Cerebellar cortex (tissue), 1 donor: ENCODE data around the gene CYP4F8.
A peak's percentile ranks its signal among the peaks of the same experiment; 100 is the strongest.
"Not testable (repeated sequence)": the region's sequence is repeated elsewhere in the genome, so short reads cannot be mapped to it uniquely, and the experiment has no call there.

ENCODE experiments used
- DNase-seq: peaks from one replicate; pipeline ENCODE4 v3.0.0-alpha.2; 2015; ENCODE audit warnings: low spot score

The CYP4F8 gene, protein sequence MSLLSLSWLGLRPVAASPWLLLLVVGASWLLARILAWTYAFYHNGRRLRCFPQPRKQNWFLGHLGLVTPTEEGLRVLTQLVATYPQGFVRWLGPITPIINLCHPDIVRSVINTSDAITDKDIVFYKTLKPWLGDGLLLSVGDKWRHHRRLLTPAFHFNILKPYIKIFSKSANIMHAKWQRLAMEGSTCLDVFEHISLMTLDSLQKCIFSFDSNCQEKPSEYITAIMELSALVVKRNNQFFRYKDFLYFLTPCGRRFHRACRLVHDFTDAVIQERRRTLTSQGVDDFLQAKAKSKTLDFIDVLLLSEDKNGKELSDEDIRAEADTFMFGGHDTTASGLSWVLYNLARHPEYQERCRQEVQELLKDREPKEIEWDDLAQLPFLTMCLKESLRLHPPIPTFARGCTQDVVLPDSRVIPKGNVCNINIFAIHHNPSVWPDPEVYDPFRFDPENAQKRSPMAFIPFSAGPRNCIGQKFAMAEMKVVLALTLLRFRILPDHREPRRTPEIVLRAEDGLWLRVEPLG

GRCh38 chr19:15614507-15615379 lies at the start of gene CYP4F8:
Gene CYP4F8, plus strand, starts transcription at chr19:15615218. Its CDS starts 399 bp downstream, at chr19:15615617.
- no peak for DNase-seq

DNA sequence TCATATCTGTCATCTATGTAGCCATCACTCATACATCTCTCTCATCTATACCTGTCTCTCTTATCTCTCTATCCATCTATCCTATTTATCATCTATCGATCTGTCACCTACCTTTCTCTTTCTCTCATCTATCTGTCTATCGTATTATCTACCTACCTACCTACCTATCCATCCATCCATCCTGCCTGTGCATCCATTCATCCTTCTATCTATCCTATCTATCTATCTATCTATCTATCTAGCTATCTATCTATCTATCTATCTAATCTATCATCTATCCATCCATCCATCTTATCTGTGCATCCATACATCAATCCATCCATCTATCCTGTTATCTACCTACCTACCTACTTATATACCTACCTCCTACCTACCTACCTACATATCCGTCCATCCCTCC lies 44.6 kb upstream of the CYP4F8 start:
- DNase-seq: no peak

- no peak for DNase-seq
Observed at GRCh38 chr19:15575406-15575805, 39.6 kb upstream of the CYP4F8 start.

- DNase-seq: no peak
Observed at GRCh38 chr19:15576526-15577156, 38.4 kb upstream of the CYP4F8 start.

- DNase-seq: no peak
Observed at GRCh38 chr19:15577184-15577771, 37.7 kb upstream of the CYP4F8 start.

GRCh38 chr19:15583346-15583745 lies 31.7 kb upstream of the CYP4F8 start:
- no peak for DNase-seq

- no peak for DNase-seq
Observed at GRCh38 chr19:15584095-15584494, 30.9 kb upstream of the CYP4F8 start.

- DNase-seq: peak; percentile 77
Observed at GRCh38 chr19:15584541-15585115, 30.4 kb upstream of the CYP4F8 start.

GRCh38 chr19:15587663-15588062 lies 27.4 kb upstream of the CYP4F8 start:
- DNase-seq: no peak

DNA sequence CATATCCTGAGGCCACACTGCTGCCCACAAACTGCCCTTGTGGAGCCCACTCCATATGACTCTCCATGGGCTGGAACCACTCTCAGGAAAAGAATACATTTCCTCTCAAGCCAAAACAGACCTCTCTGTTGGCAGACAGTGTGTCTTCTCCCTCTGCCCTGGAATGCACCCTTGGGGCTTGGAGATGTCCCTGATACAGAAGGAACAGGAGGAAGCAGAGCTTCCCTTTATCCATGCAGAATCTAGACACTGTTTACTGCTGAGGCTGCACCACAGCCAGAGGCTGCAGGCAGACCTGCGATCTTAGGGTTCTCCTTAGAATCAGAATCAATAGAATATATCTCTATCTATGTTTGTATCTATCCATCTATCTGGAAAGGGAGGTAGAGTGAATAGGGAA lies 26.8 kb upstream of the CYP4F8 start:
- DNase-seq: no peak

GRCh38 chr19:15589760-15590451 lies 25.1 kb upstream of the CYP4F8 start:
- no peak for DNase-seq

DNA sequence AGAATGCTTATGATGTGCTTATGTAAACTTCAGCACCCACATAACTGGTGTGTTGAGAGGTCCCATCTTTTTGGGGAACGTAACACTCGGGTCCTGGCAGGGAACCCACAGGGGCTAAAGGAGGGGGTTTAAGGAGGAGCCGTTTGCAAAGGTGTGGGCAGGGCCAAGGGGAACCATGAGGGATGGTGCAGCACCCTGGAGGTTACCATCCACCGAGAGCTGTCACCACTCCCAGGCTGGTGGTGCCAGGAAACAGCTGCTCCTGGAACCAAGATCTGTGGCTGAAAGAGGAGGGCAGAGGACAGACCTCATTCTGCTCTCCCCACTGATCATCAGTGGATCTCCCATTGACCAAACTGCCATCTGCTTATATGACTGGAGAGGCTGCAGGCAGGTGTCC lies 23.2 kb upstream of the CYP4F8 start:
- DNase-seq: no peak

- DNase-seq: not testable (repeated sequence)
Observed at GRCh38 chr19:15592506-15592905, 22.5 kb upstream of the CYP4F8 start.

- DNase-seq: not testable (repeated sequence)
Observed at GRCh38 chr19:15593766-15594165, 21.3 kb upstream of the CYP4F8 start.

DNA sequence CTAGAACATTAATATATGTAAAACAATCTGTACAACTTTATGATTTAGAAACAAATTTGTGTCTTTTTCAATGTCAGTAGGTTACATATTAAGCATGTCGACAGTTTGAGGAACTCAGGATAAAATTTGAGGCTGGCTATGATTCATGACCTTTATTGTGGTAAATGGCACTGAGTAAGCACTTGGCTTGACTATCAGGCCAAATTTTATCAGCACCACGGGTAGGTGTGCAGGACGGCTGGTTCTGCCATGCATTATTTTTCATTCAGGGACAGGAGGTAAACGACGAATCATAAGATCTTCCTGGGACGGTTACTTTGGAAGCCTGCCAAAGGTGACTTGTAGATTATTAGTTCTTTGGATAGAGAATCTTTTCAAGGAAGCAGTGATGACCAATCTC lies 19.9 kb upstream of the CYP4F8 start:
- DNase-seq: no peak

DNA sequence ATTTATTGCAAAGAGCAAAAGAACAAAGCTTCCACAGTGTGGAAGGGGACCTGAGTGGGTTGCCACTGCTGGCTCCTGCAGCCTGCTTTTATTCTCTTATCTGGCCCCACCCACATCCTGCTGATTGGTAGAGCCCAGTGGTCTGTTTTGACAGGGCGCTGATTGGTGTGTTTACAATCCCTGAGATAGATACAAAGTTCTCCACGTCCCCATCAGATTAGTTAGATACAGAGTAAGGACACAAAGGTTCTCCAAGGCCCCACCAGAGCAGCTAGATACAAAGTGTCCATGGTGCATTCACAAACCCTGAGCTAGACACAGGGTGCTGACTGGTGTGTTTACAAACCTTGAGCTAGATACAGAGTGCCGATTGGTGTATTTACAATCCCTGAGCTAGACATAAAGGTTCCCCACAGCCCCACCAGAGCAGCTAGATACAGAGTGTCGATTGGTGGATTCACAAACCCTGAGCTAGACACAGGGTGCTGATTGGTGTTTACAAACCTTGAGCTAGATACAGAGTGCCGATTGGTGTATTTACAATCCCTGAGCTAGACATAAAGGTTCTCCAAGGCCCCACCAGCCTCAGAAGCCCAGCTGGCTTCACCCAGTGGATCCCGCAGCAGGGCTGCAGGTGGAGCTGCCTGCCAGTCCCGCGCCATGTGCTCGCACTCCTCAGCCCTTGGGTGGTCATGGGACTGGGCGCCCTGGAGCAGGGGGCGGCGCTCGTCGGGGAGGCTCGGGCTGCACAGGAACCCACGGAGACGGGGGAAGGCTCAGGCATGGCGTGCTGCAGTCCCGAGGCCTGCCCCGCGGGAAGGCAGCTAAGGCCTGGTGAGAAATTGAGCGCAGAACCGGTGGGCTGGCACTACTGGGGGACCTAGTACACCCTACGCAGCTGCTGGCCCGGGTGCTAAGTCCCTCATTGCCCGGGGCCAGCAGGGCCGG lies 6.8 kb upstream of the CYP4F8 start:
- DNase-seq: not testable (repeated sequence)

GRCh38 chr19:15609261-15609660 lies 5.8 kb upstream of the CYP4F8 start:
- no peak for DNase-seq

GRCh38 chr19:15612342-15612741 lies 2.7 kb upstream of the CYP4F8 start:
- no peak for DNase-seq

DNA sequence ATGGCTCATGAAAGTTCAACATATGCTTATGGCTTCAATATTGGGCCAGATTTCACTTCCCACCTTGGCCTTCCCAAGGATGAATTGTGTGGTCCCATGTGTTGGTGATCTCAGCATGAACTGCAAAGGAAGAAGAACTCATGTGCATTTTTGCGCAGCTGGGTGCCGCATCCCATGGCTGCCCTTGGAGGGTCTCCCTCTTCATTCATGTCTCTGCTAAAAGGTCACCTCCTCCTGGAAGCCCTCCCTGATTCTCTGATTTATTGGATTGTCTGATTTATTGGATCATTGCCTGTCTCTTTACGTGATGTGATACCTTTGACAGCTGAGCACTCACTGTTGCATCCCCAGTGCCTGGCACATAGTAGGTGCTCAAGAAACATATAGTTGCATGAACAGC lies 1.7 kb upstream of the CYP4F8 start:
- DNase-seq: no peak

DNA sequence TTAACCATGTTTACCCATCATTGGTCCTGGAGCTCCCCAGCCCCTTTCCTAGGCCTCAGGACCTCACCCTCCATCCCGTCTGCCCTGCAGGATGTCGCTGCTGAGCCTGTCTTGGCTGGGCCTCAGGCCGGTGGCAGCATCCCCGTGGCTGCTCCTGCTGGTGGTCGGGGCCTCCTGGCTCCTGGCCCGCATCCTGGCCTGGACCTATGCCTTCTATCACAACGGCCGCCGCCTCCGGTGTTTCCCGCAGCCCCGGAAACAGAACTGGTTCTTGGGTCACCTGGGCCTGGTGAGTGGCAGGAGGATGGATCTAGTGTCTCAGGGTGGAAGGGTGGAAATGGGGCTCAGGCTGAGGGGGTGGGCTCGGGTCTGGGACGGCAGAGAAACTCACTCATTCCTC lies 508 bp downstream of the CYP4F8 start:
- DNase-seq: no peak
